H7 (cell line): ENCODE results near the gene ZCCHC4. TPM values are rescaled to one million over a fixed set of nuclear protein-coding genes. Genes with fewer than 3 reads are reported as not detected.

ENCODE experiments used
- DNase-seq: peaks from one replicate; pipeline ENCODE4 v3.0.0; 2012
- H3K27me3 ChIP-seq: 2 replicates; pipeline ENCODE4 v1.6.0; 2011; ENCODE audit warnings: mild to moderate bottlenecking, low read length; ENCODE audit not compliant: control insufficient read depth, insufficient read depth
- H3K36me3 ChIP-seq: replicated peaks from 2 replicates; pipeline ENCODE4 v1.5.1; 2011; ENCODE audit warnings: low read length; ENCODE audit not compliant: control insufficient read depth, insufficient read depth
- H3K4me3 ChIP-seq: 2 replicates; pipeline ENCODE4 v1.5.1; 2011; ENCODE audit warnings: low read depth, mild to moderate bottlenecking, control low read depth, low read length, moderate library complexity; ENCODE audit not compliant: insufficient read depth
- total RNA-seq: library from RNA; depleted of rRNA; stranded (reverse); fragments of >200 nt; shearing (Covaris generic); gene quantifications from 2 replicates; pipeline ENCODE4 v1.2.3, GENCODE V29; 2014; rRNA removed

ZCCHC4 gene
- 12.4 and 14.6 TPM in 2 replicates for total RNA-seq

DNA sequence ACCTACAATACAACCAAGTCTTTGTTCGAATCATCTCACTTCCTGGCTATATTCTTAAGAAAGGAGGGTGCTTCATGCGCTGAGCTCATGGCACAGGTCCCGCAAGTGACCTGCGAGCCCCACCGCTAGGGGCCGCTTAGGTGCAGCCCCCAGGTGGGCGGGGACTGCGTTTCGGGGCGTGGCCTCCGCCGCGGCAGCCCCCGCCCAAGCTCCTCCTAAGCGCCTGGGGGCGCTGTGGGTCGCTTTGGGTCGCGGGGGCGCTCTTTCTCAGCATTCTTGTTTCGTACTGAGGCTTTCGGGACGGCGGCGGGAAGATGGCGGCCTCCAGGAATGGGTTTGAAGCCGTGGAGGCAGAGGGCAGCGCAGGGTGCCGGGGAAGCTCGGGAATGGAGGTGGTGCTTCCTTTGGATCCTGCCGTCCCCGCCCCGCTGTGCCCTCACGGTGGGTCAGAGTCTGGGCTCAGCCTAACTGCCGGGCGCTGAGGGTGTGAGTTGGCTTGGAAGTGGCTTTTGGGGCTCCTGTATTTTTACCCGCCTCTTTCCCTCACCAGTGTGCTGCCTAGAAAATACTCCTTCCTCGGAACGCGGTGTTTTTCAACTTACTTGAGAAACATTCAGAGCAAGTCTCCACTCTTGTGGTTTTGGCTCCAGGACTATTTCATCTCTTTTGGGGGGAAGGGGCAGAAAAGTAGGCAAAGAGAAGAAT, at the start of gene ZCCHC4:
Gene ZCCHC4, plus strand, starts transcription at position 279 of the 705 bp plus-strand sequence. Its CDS starts 36 bp downstream, at position 315.
- H3K36me3 ChIP-seq: no peaks in the 10 kb centered on the region
- H3K27me3 ChIP-seq: no peaks in the 10 kb centered on the region
- peak within 1 kb of the TSS; percentile 66 for H3K4me3 ChIP-seq
- DNase-seq: peak; percentile 94

DNA sequence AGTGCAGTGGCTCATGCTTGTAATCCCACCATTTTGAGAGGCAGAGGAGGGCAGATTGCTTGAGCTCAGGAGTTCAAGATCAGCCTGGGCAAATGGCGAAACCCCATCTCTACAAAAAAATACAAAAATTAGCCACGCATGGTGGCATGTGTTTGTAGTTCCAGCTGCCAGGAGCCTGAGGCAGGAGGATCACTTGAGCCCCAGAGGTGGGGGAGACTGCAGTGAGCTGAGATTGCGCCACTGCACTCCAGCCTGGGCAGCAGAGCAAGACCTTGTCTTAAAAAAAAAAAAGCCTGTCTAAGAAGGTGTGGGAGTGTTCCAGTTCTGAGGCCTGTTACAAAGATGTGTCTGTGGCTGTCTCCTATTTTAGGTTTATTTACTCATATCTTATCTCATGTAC, 40.7 kb upstream of the ZCCHC4 start:
- H3K4me3 ChIP-seq: no peak overlapping the region
- DNase-seq: no peak
- no peaks in the 10 kb centered on the region; the same call in 1 of the 2 replicates for H3K36me3 ChIP-seq
- H3K27me3 ChIP-seq: no peaks in the 10 kb centered on the region

- no peaks in the 10 kb centered on the region; the same call in 1 of the 2 replicates for H3K36me3 ChIP-seq
- no peak for DNase-seq
- no peaks in the 10 kb centered on the region for H3K27me3 ChIP-seq
Observed at GRCh38 chr4:25280210-25280609, 32.4 kb upstream of the ZCCHC4 start.

DNA sequence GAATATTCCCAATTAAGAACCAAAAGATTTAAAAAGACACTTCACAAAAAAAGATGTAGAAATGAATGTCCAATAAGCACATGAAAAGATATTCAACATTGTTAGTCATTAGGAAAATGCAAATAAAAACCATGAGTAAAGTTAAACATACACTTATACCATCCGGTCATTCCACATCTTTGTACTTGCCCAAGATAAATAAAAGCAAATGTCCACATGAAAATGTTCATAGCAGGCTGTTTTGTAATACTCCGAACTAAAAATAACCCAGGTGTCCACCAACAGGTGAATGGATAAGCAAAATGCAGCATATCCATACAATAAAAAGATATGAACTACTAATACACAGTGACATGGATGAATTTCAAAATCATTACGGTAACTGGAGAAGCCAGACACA, 28.6 kb upstream of the ZCCHC4 start:
- no peaks in the 10 kb centered on the region; the same call in 1 of the 2 replicates for H3K36me3 ChIP-seq
- no peak for DNase-seq
- no peaks in the 10 kb centered on the region for H3K27me3 ChIP-seq
- no peak overlapping the region for H3K4me3 ChIP-seq

More at GRCh38 chr4:25280210-25280609, 32.4 kb upstream of the ZCCHC4 start:
- H3K4me3 ChIP-seq: no peak overlapping the region

- H3K4me3 ChIP-seq: no peak overlapping the region
- H3K27me3 ChIP-seq: no peaks in the 10 kb centered on the region
- no peaks in the 10 kb centered on the region; the same call in 1 of the 2 replicates for H3K36me3 ChIP-seq
- DNase-seq: no peak
Observed at GRCh38 chr4:25284466-25284865, 28.1 kb upstream of the ZCCHC4 start.

- H3K36me3 ChIP-seq: no peaks in the 10 kb centered on the region
- no peak for DNase-seq
- H3K27me3 ChIP-seq: no peaks in the 10 kb centered on the region
- H3K4me3 ChIP-seq: no peak overlapping the region
Observed at GRCh38 chr4:25290490-25291067, 22.0 kb upstream of the ZCCHC4 start.

GRCh38 chr4:25291158-25291733, 21.3 kb upstream of the ZCCHC4 start:
- Histone ChIP-seq H3K27me3 (no peaks in the 10 kb centered on the region), H3K36me3 (no peaks in the 10 kb centered on the region), H3K4me3 (no peak overlapping the region)
- no peak for DNase-seq

GRCh38 chr4:25297528-25298242, 14.9 kb upstream of the ZCCHC4 start:
- H3K27me3 ChIP-seq: no peaks in the 10 kb centered on the region
- DNase-seq: no peak
- no peak overlapping the region for H3K4me3 ChIP-seq
- H3K36me3 ChIP-seq: no peaks in the 10 kb centered on the region

DNA sequence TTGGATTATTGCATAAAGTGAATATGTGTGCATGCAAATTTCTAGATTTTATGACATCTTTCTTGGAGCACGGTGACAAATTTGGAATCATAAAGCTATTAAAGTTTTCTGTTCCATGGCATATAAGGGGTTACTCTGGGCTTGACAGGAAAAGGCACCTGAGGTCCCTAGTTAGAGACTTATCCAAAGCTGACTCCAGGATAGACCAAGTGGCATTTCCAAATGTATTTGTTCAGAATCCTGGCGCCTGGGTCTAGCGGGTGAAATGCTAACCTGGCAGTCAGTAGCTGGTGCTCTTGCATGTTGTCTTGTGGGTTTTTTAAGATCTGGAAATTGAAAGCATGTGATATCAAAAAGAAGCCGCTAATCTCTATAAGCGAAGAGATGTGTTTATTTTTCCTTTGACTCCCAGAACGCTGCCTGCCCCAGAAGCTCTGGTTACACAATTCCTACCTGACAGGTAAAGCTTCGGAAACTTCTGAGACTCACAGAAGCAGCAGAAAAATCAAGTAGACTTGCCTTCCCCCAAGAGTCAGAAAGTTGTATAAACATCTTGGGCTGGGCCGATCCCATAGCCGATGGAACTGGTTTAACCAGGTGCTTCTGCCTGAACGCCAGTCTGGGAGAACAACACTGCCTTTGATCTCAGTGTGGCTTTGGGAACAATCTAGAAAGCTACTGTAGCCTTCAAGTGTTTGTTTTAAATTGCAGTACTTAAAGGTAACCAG, 12.9 kb upstream of the ZCCHC4 start:
- no peaks in the 10 kb centered on the region for H3K27me3 ChIP-seq
- peak; percentile 33 for DNase-seq
- no peak overlapping the region for H3K4me3 ChIP-seq
- no peaks in the 10 kb centered on the region for H3K36me3 ChIP-seq

- DNase-seq: no peak
- no peaks in the 10 kb centered on the region for H3K36me3 ChIP-seq
- no peaks in the 10 kb centered on the region for H3K27me3 ChIP-seq
- H3K4me3 ChIP-seq: no peak overlapping the region
Observed at GRCh38 chr4:25301471-25301870, 11.1 kb upstream of the ZCCHC4 start.

GRCh38 chr4:25302626-25303025, 9.9 kb upstream of the ZCCHC4 start:
- H3K27me3 ChIP-seq: no peaks in the 10 kb centered on the region
- DNase-seq: no peak

DNA sequence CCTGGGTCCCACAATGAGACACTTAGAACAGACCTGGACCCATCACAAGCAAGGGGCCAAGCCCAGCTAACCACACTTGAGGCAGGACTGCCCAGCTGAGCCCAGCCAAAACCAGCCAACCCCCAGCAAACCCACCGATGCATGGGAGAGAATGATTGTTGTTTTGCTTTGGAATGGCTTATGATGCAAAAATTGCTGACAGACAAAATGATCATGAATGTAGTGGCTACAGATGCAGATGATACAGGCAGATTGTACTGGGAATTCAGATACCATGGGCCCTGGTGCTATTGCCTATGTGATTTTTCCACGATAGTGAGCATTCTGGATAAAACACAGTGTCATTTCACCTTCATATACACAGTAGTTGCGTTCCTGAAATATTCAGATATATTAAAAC, 9.0 kb upstream of the ZCCHC4 start:
- no peak for DNase-seq
- H3K27me3 ChIP-seq: no peaks in the 10 kb centered on the region
- no peaks in the 10 kb centered on the region for H3K36me3 ChIP-seq
- no peak overlapping the region for H3K4me3 ChIP-seq

More at GRCh38 chr4:25302626-25303025, 9.9 kb upstream of the ZCCHC4 start:
- no peaks in the 10 kb centered on the region for H3K36me3 ChIP-seq
- H3K4me3 ChIP-seq: no peak overlapping the region

GRCh38 chr4:25306518-25307057, 6.0 kb upstream of the ZCCHC4 start:
- no peak for DNase-seq
- H3K4me3 ChIP-seq: no peak overlapping the region
- no peaks in the 10 kb centered on the region for H3K36me3 ChIP-seq
- H3K27me3 ChIP-seq: no peaks in the 10 kb centered on the region

DNA sequence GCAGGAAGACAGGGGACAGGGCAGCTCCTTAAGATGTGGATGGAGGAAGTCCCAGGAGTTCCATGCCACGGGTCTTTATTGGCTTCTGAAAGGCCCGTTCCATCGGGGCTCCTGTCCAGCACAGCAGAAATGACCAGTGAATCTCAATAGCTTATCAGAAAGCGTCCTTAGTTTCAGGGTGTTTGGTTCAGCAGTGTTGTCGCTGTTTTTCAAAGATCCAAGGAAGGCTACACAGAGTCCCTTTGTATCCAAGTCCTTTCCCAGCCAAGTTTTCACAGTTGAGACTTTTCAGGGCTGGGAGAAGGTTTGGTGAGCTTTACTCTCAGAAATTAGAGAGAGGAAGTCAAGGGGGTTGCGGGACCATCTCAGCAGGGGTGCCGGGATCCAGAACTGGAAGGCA, 5.0 kb upstream of the ZCCHC4 start:
- no peaks in the 10 kb centered on the region for H3K27me3 ChIP-seq
- no peak overlapping the region for H3K4me3 ChIP-seq
- no peaks in the 10 kb centered on the region for H3K36me3 ChIP-seq
- no peak for DNase-seq
